H9 (cell line): ENCODE data around the gene F7. TPM values are rescaled to one million over a fixed set of nuclear protein-coding genes. Genes with fewer than 3 reads are reported as not detected.

Experiments
- DNase-seq: peaks from one replicate; pipeline ENCODE4 v3.0.0-alpha.2; 2017
- H2AFZ ChIP-seq: one replicate; pipeline ENCODE4 v1.6.1; 2013; ENCODE audit warnings: mild to moderate bottlenecking, low read length, control low read depth, moderate library complexity
- H2AK5ac ChIP-seq: 2 replicates; pipeline ENCODE4 v1.6.1; 2013; ENCODE audit warnings: low read length, control low read depth, mixed read lengths; ENCODE audit not compliant: insufficient read length
- H2BK120ac ChIP-seq: one replicate; pipeline ENCODE4 v1.6.1; 2013; ENCODE audit warnings: low read depth, mild to moderate bottlenecking, low read length, control low read depth, inconsistent platforms; ENCODE audit not compliant: poor library complexity, severe bottlenecking
- H2BK12ac ChIP-seq: 2 replicates; pipeline ENCODE4 v1.6.1; 2013; ENCODE audit warnings: low read length, control low read depth, mixed read lengths, low read depth; ENCODE audit not compliant: insufficient read length
- H2BK15ac ChIP-seq: 2 replicates; pipeline ENCODE4 v1.6.1; 2013; ENCODE audit warnings: low read depth, low read length, control low read depth
- H2BK20ac ChIP-seq: one replicate; pipeline ENCODE4 v1.6.1; 2013; ENCODE audit warnings: low read depth, mild to moderate bottlenecking, low read length, control low read depth, inconsistent platforms; ENCODE audit not compliant: poor library complexity, severe bottlenecking
- H2BK5ac ChIP-seq: 2 replicates; pipeline ENCODE4 v1.6.1; 2013; ENCODE audit warnings: low read length, control low read depth, mixed read lengths; ENCODE audit not compliant: insufficient read length
- H3K14ac ChIP-seq: 2 replicates; pipeline ENCODE4 v1.6.1; 2013; ENCODE audit warnings: low read length, control low read depth; ENCODE audit not compliant: insufficient read depth
- H3K18ac ChIP-seq: 2 replicates; pipeline ENCODE4 v1.6.1; 2013; ENCODE audit warnings: low read depth, mild to moderate bottlenecking, mixed read lengths, low read length, control low read depth; ENCODE audit not compliant: insufficient read length
- H3K23ac ChIP-seq: 2 replicates; pipeline ENCODE4 v1.6.1; 2013; ENCODE audit warnings: low read length, control low read depth, mixed read lengths, low read depth; ENCODE audit not compliant: insufficient read length
- H3K23me2 ChIP-seq: 2 replicates; pipeline ENCODE4 v1.6.1; 2013; ENCODE audit warnings: low read depth, mild to moderate bottlenecking, mixed read lengths, low read length, control low read depth; ENCODE audit not compliant: insufficient read length, poor library complexity, severe bottlenecking
- H3K27ac ChIP-seq: 2 replicates; pipeline ENCODE4 v1.5.1; 2013; ENCODE audit warnings: low read length, control low read depth, mixed read lengths, low read depth; ENCODE audit not compliant: insufficient read length
- H3K27me3 ChIP-seq: 2 replicates; pipeline ENCODE4 v1.6.1; 2013; ENCODE audit warnings: low read length, control low read depth, inconsistent platforms; ENCODE audit not compliant: insufficient read depth
- H3K4ac ChIP-seq: 2 replicates; pipeline ENCODE4 v1.6.1; 2013; ENCODE audit warnings: low read depth, mild to moderate bottlenecking, control low read depth, inconsistent platforms, low read length, moderate library complexity
- H3K4me1 ChIP-seq: 2 replicates; pipeline ENCODE4 v1.6.1; 2013; ENCODE audit warnings: low read length, control low read depth, inconsistent platforms; ENCODE audit not compliant: insufficient read depth
- H3K4me2 ChIP-seq: 2 replicates; pipeline ENCODE4 v1.6.1; 2013; ENCODE audit warnings: low read length, control low read depth, mixed read lengths; ENCODE audit not compliant: insufficient read length, insufficient read depth
- H3K56ac ChIP-seq: 2 replicates; pipeline ENCODE4 v1.6.1; 2013; ENCODE audit warnings: low read depth, mild to moderate bottlenecking, mixed read lengths, low read length, control low read depth; ENCODE audit not compliant: insufficient read length
- H3K79me1 ChIP-seq: 2 replicates; pipeline ENCODE4 v1.6.1; 2013; ENCODE audit warnings: low read depth, mild to moderate bottlenecking, moderate library complexity, low read length, control low read depth, inconsistent platforms; ENCODE audit not compliant: insufficient read depth, poor library complexity, severe bottlenecking
- H3K79me2 ChIP-seq: 2 replicates; pipeline ENCODE4 v1.6.1; 2013; ENCODE audit warnings: low read length, control low read depth, inconsistent platforms; ENCODE audit not compliant: insufficient read depth
- H3K9ac ChIP-seq: 2 replicates; pipeline ENCODE4 v1.6.1; 2013; ENCODE audit warnings: low read length, control low read depth, mixed read lengths; ENCODE audit not compliant: insufficient read length; ENCODE audit errors: extremely low read depth
- H3K9me3 ChIP-seq: one replicate; pipeline ENCODE4 v1.6.1; 2013; ENCODE audit warnings: low read depth, low read length, inconsistent platforms; ENCODE audit not compliant: control insufficient read depth
- H3T11ph ChIP-seq: one replicate; pipeline ENCODE4 v1.6.1; 2013; ENCODE audit warnings: mild to moderate bottlenecking, low read length, control low read depth, inconsistent platforms
- H4K20me1 ChIP-seq: one replicate; pipeline ENCODE4 v1.6.1; 2013; ENCODE audit not compliant: control insufficient read depth, insufficient read length, insufficient read depth
- H4K5ac ChIP-seq: 2 replicates; pipeline ENCODE4 v1.6.1; 2013; ENCODE audit warnings: low read depth, mild to moderate bottlenecking, mixed read lengths, low read length, control low read depth; ENCODE audit not compliant: insufficient read length
- H4K8ac ChIP-seq: replicated peaks from 2 replicates; pipeline ENCODE4 v1.6.1; 2013; ENCODE audit warnings: low read length, control low read depth, mixed read lengths, low read depth; ENCODE audit not compliant: insufficient read length
- H4K91ac ChIP-seq: 2 replicates; pipeline ENCODE4 v1.6.1; 2013; ENCODE audit warnings: low read depth, mild to moderate bottlenecking, moderate library complexity, mixed read lengths, low read length, control low read depth; ENCODE audit not compliant: insufficient read length
- H3K27ac Mint-ChIP-seq, 3 experiments: 2 replicates in 2 of 3; 3 replicates in 1 of 3; pipeline ENCODE4 v1.8.0; 2020 to 2021; ENCODE audit warnings: mixed read lengths in 3 of 3, mild to moderate bottlenecking in 1 of 3, moderate library complexity in 1 of 3
- H3K27me3 Mint-ChIP-seq: 2 replicates; pipeline ENCODE4 v1.8.0; 2021; ENCODE audit warnings: low read depth, mild to moderate bottlenecking, moderate library complexity, mixed read lengths
- H3K36me3 Mint-ChIP-seq, 3 experiments: 2 replicates in 2 of 3; 3 replicates in 1 of 3; pipeline ENCODE4 v1.8.0; 2020 to 2021; ENCODE audit warnings: low read depth in 3 of 3, mixed read lengths in 3 of 3; ENCODE audit not compliant: insufficient read depth in 1 of 3
- H3K4me1 Mint-ChIP-seq, 2 experiments: 2 replicates each; pipeline ENCODE4 v1.8.0; 2020; ENCODE audit warnings: mixed read lengths in 2 of 2
- H3K4me3 Mint-ChIP-seq, 2 experiments: 2 replicates in 1 of 2; 3 replicates in 1 of 2; pipeline ENCODE4 v1.8.0; 2020 to 2021; ENCODE audit warnings: mild to moderate bottlenecking in 2 of 2, mixed read lengths in 2 of 2, moderate library complexity in 1 of 2
- H3K9me3 Mint-ChIP-seq, 2 experiments: 2 replicates in 1 of 2; 3 replicates in 1 of 2; pipeline ENCODE4 v1.8.0; 2020; ENCODE audit warnings: mild to moderate bottlenecking in 2 of 2, mixed read lengths in 2 of 2, moderate library complexity in 1 of 2
- WGBS: extraction: QIAGEN DNeasy Blood & Tissue Kit; methylation state at CpG from one replicate; pipeline ENCODE4 v1.1.7; 2013; ENCODE audit warnings: missing lambda C conversion rate, low lambda C conversion rate, mixed read lengths; ENCODE audit not compliant: insufficient read length; ENCODE audit errors: extremely low coverage; 5-methylcytosine and 5-hydroxymethylcytosine counted together
- total RNA-seq: library from RNA; stranded (reverse); gene quantifications from 2 replicates; pipeline ENCODE4 v1.2.1, GENCODE V29; 2021
- TF ChIP-seq, protein P1 (sequence below): fragments of 200-600 bp; sonication (generic); conservative IDR thresholded peaks from 3 replicates; pipeline ENCODE4 v1.8.0; 2021; ENCODE audit warnings: antibody characterized with exemption, mild to moderate bottlenecking

Gene F7
- total RNA-seq, 1 experiment from 2014 or later: 0.81 TPM

DNA sequence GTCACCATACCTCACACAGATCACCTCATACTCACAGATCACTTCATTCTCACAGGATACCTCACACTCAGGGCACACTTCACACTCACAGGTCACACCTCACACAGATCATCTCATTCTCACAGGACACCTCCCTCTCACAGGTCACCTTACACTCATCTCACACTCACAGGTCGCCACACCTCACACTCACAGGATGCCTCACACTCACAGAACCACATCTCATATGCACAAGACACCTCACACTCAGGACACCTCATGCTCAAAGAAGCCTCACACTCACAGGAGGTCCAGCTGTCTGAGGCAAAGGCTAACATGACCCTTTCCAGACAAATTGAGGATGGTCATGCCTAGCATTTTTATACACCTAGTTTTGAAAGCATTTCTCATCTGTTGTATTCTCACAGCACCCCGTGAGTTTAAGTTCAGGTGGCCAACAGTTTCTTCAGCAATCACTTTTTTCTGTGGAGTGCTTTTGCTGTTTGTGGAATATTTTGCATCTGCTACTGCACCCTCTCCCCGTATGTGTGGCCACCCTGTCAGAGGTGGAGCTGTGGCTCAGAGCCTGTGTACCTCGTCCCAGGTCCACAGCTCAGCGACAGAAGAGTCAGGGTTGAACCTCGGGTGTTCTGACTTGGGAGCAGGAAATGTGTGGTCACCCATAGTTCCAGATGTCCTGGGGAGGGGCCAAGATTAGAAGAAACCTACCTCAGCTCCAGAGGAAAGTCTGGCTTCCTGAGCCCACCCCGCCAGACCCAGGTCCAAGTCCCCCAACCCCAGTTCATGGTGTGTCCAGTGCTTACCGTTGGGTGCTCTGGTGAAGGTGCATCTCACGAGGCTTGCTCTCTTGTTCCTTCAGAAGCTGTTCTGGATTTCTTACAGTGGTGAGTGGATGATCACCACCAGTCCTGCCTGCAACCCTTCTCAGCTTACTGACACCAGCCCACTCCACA, 7.6 kb downstream of the F7 start:
- H4K20me1 ChIP-seq: no peaks in the 10 kb centered on the region
- H2BK12ac ChIP-seq: no peak overlapping the region
- H3K27ac ChIP-seq: no peak overlapping the region
- H3K9me3 Mint-ChIP-seq: peaks cover 3 to 8% of the 10 kb centered on the region in 2 experiments; a peak in 4 of 5 replicates
- no peak overlapping the region for H2BK120ac ChIP-seq
- no peak overlapping the region for H2AFZ ChIP-seq
- H3K9me3 ChIP-seq: no peaks in the 10 kb centered on the region
- no peak overlapping the region for H4K91ac ChIP-seq
- no peak for DNase-seq
- H3K4me1 Mint-ChIP-seq: peaks cover 0 to 4% of the 10 kb centered on the region in 2 experiments; a peak in 1 of 4 replicates
- H3T11ph ChIP-seq: no peak overlapping the region
- H2BK5ac ChIP-seq: no peak overlapping the region
- H3K36me3 Mint-ChIP-seq: peaks cover 3 to 5% (median 4%) of the 10 kb centered on the region in 3 experiments; a peak in 4 of 7 replicates
- no peaks in the 10 kb centered on the region for H3K79me2 ChIP-seq
- no peak overlapping the region for H3K27ac Mint-ChIP-seq
- H3K27me3 ChIP-seq: peaks cover 29% of the 10 kb centered on the region; the same call in 1 of the 2 replicates
- WGBS: no CpG with 5 or more reads among the region's 9 CpGs
- H3K27me3 Mint-ChIP-seq: peaks cover 39% of the 10 kb centered on the region
- H3K23ac ChIP-seq: no peak overlapping the region
- peaks cover 4% of the 10 kb centered on the region for H3K23me2 ChIP-seq
- no peak overlapping the region for H3K14ac ChIP-seq
- no peak overlapping the region for H3K4me2 ChIP-seq
- H3K4me1 ChIP-seq: no peaks in the 10 kb centered on the region
- no peak overlapping the region for H3K4me3 Mint-ChIP-seq
- no peak overlapping the region for H2BK20ac ChIP-seq
- no peak overlapping the region for H2AK5ac ChIP-seq
- H4K8ac ChIP-seq: no peak overlapping the region
- H3K9ac ChIP-seq: no peak overlapping the region
- no peak overlapping the region for H2BK15ac ChIP-seq
- no peak overlapping the region for H3K18ac ChIP-seq
- TF ChIP-seq, protein P1, sequence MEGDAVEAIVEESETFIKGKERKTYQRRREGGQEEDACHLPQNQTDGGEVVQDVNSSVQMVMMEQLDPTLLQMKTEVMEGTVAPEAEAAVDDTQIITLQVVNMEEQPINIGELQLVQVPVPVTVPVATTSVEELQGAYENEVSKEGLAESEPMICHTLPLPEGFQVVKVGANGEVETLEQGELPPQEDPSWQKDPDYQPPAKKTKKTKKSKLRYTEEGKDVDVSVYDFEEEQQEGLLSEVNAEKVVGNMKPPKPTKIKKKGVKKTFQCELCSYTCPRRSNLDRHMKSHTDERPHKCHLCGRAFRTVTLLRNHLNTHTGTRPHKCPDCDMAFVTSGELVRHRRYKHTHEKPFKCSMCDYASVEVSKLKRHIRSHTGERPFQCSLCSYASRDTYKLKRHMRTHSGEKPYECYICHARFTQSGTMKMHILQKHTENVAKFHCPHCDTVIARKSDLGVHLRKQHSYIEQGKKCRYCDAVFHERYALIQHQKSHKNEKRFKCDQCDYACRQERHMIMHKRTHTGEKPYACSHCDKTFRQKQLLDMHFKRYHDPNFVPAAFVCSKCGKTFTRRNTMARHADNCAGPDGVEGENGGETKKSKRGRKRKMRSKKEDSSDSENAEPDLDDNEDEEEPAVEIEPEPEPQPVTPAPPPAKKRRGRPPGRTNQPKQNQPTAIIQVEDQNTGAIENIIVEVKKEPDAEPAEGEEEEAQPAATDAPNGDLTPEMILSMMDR: no peak
- H3K56ac ChIP-seq: no peak overlapping the region
- no peak overlapping the region for H4K5ac ChIP-seq
- no peaks in the 10 kb centered on the region for H3K79me1 ChIP-seq
- no peak overlapping the region for H3K4ac ChIP-seq
